Raji (cell line): ENCODE results near the gene OR10G8.

ENCODE experiments used
- POLR2A ChIP-seq: IDR thresholded peaks from 2 replicates; pipeline ENCODE4 v1.6.1; 2011; ENCODE audit warnings: low read depth, low read length, control low read depth; ENCODE audit not compliant: insufficient read depth

The OR10G8 gene, protein sequence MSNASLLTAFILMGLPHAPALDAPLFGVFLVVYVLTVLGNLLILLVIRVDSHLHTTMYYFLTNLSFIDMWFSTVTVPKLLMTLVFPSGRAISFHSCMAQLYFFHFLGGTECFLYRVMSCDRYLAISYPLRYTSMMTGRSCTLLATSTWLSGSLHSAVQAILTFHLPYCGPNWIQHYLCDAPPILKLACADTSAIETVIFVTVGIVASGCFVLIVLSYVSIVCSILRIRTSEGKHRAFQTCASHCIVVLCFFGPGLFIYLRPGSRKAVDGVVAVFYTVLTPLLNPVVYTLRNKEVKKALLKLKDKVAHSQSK

GRCh38 chr11:124026498-124026897 lies at the start of gene OR10G8:
Gene OR10G8, plus strand, starts transcription at chr11:124026798. Its CDS starts 2,825 bp downstream, at chr11:124029623.
- TF ChIP-seq POLR2A = no peak

DNA sequence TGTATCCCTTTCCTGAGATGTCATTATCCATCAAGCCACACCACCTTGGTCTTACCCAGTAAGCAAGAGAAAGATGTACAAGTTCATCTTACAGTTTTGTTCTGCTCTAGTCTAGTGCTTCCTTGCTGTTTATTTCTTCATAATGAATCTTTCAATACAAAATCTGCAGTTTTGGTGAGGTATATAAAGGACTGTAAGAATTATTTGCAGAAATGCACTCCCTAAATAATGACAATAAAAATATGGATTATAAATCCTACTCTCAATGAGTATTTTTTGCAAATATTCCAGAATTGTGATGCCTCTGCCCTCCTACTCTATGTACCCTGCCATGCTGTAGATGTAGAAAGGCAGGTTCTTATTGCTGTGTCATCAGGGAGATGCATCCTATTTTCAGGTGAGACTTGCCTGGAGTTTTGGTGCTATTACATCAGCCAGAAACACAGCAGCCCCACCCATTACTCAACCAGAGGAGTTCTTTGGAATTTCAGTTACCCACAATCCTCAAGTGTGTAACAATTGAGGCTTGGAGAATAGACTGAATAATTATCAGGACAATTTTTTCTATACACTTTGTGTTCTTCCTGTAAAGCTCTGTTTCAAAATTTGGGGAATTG lies 48.8 kb upstream of the OR10G8 start, which contains the start of gene OR10S1:
Gene OR10S1 (minus strand): TSS at position 51 of the 617 bp plus-strand sequence. CDS start 117 bp downstream, outside the sequence.
- TF ChIP-seq POLR2A = no peak

DNA sequence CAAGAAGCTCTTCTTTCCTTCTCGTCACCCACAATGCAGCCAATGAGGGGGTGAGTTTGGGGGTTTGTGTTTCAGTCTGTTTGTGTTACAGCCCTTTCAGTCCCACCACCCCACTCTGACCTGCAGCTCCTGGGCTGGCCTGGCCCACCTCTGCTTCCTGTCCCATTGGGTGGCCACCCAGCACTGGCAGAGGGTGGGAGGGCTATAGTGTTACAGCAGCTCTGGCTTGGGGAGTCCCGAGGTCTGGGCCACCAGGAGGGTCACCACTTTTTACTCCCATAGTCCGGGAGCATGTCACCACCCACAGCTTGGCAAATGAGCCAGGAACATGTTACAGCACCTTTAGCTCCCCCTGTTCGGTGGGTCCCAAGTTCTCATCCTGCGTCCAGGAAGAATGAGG lies 47.3 kb upstream of the OR10G8 start:
- no peak for TF ChIP-seq POLR2A

- no peak for TF ChIP-seq POLR2A
Measured at GRCh38 chr11:123995119-123995518, 31.5 kb upstream of the OR10G8 start, which contains the start of gene OR10G6. Gene OR10G6, minus strand, starts transcription at chr11:123995161. Its CDS starts 0 bp downstream, at chr11:123995161.

DNA sequence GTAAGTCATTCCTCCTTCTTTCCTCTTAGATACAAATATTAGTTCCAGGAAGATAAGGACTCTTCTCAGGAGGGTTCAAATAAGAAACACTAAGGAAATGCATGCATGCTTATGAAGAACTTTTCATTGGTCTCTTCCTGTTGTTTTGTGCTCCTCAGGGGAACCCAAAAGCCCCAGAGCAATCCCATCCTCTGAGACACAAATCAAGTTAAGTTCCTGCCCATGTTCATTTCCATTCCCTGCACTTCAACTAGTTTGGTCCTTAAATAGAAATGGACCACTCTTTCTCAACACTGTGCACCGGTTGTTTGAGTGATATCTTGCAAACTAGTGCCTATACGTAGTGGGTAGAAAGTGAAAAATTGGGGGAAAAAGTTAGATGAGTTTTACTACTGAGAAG lies 13.9 kb upstream of the OR10G8 start, which contains the start of gene OR10G4:
Gene OR10G4 (plus strand): TSS at position 301 of the 400 bp plus-strand sequence. CDS start 2,578 bp downstream, outside the sequence.
- no peak for TF ChIP-seq POLR2A

- TF ChIP-seq POLR2A = no peak
Measured at GRCh38 chr11:124036666-124037065, 10.1 kb downstream of the OR10G8 start.

DNA sequence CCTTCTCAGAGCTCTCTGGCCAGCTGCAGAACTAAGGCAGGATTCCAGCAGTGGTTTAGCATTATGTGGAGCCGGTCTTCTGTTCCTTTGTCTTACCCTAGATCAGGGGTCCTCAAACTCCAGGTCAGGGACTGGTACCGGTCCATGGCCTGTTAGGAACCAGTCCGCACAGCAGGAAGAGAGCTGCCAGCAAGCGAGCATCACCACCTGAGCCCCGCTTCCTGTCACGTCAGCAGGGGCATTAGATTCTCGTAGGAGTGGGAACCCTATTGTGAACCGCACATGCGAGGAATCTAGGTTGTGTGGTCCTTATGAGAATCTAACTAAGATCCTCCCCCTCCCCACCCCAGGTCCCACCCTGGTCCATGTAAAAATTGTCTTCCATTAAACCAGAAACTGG lies 13.0 kb downstream of the OR10G8 start:
- no peak for TF ChIP-seq POLR2A

DNA sequence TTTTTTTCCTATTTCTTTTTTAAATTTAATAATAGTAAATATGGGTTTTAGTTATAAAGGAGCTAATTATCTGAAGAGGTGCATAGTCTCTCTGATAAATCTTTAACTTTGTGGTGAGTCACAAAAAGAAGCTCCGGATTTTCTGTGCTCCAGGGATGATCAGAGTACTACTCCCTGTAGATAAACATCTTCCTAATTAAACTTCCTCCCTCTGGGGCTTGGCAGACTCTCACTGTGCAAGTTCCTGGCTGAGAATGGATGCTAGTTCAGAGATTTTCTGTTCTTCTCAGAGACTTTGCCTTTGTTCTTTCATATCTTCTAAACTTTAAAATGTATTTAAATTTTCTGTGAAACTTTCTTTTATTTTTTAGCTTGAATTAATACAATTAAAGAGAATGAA lies 14.7 kb downstream of the OR10G8 start, which contains the start of gene OR10G7:
Gene OR10G7 (minus strand): TSS at position 72 of the 400 bp plus-strand sequence. CDS start 2,324 bp downstream, outside the sequence.
- TF ChIP-seq POLR2A = no peak

- no peak for TF ChIP-seq POLR2A
Measured at GRCh38 chr11:124043420-124043819, 16.8 kb downstream of the OR10G8 start.

DNA sequence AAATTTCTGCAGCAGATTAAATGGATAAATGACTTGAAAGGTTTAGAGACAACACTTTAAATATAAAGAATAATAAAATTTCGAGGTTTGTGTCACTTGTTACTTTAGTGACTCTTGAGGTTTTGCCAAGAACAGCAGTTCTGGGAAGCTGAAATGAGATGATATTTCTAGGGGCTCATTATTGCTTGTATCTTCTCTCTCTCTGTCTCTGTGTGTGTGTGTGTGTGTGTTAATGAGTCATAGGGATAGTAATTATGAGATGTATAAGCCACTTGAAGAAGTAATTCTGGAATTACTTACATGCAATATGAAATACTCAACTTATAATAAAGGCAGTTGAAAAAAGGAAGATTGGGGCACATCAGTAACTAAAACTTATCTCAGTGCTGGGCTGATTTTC lies 24.1 kb downstream of the OR10G8 start:
- no peak for TF ChIP-seq POLR2A

DNA sequence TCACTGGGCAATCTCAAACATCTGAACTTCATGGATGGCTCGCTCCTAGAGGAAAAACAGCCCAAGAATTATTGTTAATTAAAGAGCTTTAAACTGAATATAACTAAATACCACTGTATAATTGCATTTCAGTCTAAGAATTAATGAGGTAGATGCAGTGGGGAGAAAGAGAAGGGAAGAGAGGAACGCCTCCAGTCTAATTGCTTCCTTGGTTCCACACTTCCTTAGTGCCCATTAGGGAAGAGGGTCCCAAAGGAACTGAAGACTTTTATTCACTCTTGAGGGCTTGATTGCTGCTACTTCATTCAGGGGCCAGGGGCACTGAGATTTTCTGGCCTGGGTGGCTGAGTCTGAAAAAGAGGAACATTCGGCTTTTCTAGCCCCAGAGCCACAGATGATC lies 26.4 kb downstream of the OR10G8 start:
- TF ChIP-seq POLR2A = no peak

DNA sequence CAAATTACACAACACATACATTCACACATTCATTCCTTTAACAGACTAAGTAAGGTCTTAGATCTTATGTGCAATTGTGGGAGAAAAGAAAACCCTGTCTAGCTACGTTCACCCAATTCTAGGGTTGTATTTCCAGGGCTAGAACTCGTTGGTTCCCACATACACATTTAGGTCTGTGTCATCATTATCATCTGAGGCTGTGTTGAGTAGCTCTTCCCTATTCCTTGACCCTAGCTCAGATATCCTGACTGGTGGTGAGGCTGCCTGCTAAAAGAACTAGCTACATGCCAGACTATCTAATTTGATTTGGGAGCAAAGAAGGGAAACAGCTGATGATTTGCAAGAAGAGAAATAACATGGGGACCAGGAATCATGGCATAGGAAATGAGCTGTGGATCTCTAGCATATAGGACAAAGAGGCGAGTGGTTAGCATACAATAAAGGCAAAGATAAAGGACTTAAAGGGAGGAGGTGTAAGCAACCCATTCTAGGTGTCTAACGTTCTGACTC lies 42.1 kb downstream of the OR10G8 start:
- no peak for TF ChIP-seq POLR2A

DNA sequence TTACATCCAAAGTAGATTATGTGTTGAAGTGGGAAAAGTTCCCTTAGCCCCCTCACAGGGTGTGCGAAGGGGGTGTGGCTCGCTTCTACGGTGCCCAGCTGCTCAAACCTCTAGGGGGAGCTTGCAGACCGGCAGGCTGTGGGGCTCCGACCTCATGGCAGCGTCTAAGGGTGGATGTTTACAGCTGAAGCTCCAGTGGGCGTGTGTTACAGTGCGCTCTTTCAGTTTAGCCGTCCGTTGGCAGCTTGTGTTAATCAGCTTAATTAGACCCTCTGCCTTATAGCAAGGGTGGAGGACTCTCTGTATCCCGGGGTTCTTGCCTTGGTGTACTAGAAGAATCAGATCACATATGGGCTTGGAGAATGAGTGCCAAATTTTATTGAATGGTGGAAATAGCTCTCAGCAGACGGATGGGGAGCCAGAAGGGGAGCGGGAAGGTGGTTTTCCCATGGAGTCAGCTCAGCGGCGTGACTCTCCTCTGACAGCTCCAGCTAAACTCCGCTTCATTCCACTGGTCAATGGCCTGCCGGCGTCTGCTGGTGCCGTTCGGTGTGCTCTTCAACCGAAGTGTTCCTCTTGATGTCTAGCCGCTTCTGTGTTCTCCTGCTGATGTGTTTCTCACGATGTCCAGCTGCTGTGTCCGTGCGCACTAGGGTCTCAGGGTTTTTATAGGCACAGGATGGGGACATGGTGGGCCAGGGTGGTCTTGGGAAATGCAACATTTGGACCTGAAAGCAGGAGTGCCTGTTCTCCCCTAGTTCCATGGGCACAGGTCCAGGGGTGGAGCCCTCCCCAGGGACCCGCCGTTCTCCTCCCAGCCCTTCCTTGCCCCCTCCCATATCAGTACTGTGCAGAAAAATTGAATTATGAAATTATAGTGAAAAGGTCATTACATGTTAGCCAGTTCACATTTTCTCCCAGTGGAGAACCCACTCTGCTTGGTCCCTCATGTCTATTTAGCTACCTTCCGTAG lies 43.1 kb downstream of the OR10G8 start:
- no peak for TF ChIP-seq POLR2A

- no peak for TF ChIP-seq POLR2A
Measured at GRCh38 chr11:124070915-124071622, 44.5 kb downstream of the OR10G8 start.

DNA sequence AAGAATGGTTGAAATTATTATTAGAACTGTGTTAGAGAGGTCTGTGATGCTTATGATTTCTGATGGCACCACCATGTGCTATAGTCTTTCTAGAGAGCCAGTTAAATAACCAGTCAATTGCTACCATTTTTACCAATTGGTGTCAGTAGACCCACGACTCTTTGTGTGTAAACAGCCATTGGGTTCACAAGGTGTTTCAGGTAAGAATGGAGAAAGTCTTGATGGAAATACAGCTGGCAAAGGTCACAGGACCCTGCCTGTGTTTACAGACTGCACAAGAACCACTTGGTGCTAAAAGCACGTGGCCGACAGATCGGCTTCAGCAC lies 45.0 kb downstream of the OR10G8 start:
- no peak for TF ChIP-seq POLR2A

DNA sequence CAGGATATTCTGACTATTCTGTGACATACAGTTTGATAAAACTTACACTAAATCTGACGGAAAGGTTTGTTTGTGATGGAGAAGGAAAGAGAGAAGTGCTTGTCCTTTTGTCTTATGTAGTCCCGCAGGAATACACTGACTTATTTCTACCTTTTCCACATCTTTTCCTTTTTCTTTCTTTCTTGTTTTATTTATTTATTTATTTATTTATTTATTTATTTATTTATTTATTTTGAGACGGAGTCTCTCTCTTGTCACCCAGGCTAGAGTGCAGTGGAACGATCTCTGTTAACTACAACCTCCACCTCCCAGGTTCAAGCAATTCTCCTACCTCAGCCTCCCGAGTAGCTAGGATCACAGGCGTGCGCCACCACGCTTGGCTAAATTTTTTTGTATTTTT lies 45.5 kb downstream of the OR10G8 start:
- TF ChIP-seq POLR2A = no peak
